ENCODE results near the gene PTBP3. TPM values are rescaled to one million over a fixed set of nuclear protein-coding genes. Genes with fewer than 3 reads are reported as not detected.

The PTBP3 gene
- total RNA-seq, 1 donor from 2014 or later = 94.0 TPM

- Mint-ChIP-seq H3K36me3 (ENCODE audit: low read depth, unreplicated experiment) (peaks cover 9% of the 10 kb centered on the region), H3K27me3 (ENCODE audit: unreplicated experiment) (no peaks in the 10 kb centered on the region), H3K9me3 (ENCODE audit: unreplicated experiment) (no peaks in the 10 kb centered on the region), H3K27ac (ENCODE audit: unreplicated experiment) (no peak overlapping the region), H3K4me3 (ENCODE audit: unreplicated experiment) (no peak overlapping the region), H3K4me1 (ENCODE audit: unreplicated experiment) (no peaks in the 10 kb centered on the region)
- TF ChIP-seq, protein P1, sequence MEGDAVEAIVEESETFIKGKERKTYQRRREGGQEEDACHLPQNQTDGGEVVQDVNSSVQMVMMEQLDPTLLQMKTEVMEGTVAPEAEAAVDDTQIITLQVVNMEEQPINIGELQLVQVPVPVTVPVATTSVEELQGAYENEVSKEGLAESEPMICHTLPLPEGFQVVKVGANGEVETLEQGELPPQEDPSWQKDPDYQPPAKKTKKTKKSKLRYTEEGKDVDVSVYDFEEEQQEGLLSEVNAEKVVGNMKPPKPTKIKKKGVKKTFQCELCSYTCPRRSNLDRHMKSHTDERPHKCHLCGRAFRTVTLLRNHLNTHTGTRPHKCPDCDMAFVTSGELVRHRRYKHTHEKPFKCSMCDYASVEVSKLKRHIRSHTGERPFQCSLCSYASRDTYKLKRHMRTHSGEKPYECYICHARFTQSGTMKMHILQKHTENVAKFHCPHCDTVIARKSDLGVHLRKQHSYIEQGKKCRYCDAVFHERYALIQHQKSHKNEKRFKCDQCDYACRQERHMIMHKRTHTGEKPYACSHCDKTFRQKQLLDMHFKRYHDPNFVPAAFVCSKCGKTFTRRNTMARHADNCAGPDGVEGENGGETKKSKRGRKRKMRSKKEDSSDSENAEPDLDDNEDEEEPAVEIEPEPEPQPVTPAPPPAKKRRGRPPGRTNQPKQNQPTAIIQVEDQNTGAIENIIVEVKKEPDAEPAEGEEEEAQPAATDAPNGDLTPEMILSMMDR (IDR thresholded peaks at IDR 0.05; ENCODE audit: unreplicated experiment) = no peak
- no peak for DNase-seq (ENCODE audit: low spot score)
These were observed 114.5 kb downstream of the PTBP3 start for GRCh38 chr9:112218908-112219307.

- Mint-ChIP-seq H3K27ac (ENCODE audit: unreplicated experiment) (no peak overlapping the region), H3K9me3 (ENCODE audit: unreplicated experiment) (no peaks in the 10 kb centered on the region), H3K4me3 (ENCODE audit: unreplicated experiment) (no peak overlapping the region), H3K4me1 (ENCODE audit: unreplicated experiment) (no peaks in the 10 kb centered on the region), H3K27me3 (ENCODE audit: unreplicated experiment) (no peaks in the 10 kb centered on the region), H3K36me3 (ENCODE audit: low read depth, unreplicated experiment) (peaks cover 37% of the 10 kb centered on the region)
- TF ChIP-seq, protein P1 (IDR thresholded peaks at IDR 0.05; ENCODE audit: unreplicated experiment) = no peak
- DNase-seq (ENCODE audit: low spot score) = no peak
These were observed 120.5 kb downstream of the PTBP3 start for GRCh38 chr9:112212926-112213325.

- TF ChIP-seq, protein P1 (IDR thresholded peaks at IDR 0.05; ENCODE audit: unreplicated experiment) = no peak
- Mint-ChIP-seq H3K4me3 (ENCODE audit: unreplicated experiment) (no peak overlapping the region), H3K27me3 (ENCODE audit: unreplicated experiment) (no peaks in the 10 kb centered on the region), H3K9me3 (ENCODE audit: unreplicated experiment) (no peaks in the 10 kb centered on the region), H3K27ac (ENCODE audit: unreplicated experiment) (no peak overlapping the region), H3K4me1 (ENCODE audit: unreplicated experiment) (no peaks in the 10 kb centered on the region), H3K36me3 (ENCODE audit: low read depth, unreplicated experiment) (peaks cover 42% of the 10 kb centered on the region)
- no peak for DNase-seq (ENCODE audit: low spot score)
These were observed 126.0 kb downstream of the PTBP3 start for GRCh38 chr9:112207451-112207850.

DNA sequence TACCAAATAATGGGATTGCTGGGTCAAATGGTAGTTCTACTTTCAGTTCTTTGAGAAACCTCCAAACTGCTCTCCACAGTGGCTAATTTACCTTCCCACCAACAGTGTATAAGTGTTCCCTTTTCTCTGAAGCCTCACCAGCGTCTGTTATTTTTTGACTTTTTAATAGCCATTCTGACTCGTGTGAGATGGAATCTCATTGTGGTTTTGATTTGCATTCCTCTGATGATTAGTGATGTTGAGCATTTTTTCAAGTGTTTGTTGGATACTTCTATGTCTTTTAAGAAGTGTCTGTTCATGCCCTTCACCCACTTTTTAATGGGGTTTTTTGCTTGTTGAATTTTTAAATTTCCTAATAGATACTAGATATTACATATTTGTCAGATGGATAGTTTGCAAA lies 129.9 kb downstream of the PTBP3 start:
- no peaks in the 10 kb centered on the region for H3K9me3 Mint-ChIP-seq (ENCODE audit: unreplicated experiment)
- H3K27me3 Mint-ChIP-seq (ENCODE audit: unreplicated experiment) = peaks cover 3% of the 10 kb centered on the region
- H3K4me3 Mint-ChIP-seq (ENCODE audit: unreplicated experiment) = no peak overlapping the region
- H3K4me1 Mint-ChIP-seq (ENCODE audit: unreplicated experiment) = no peaks in the 10 kb centered on the region
- no peak overlapping the region for H3K27ac Mint-ChIP-seq (ENCODE audit: unreplicated experiment)
- no peak for DNase-seq (ENCODE audit: low spot score)
- TF ChIP-seq, protein P1 (IDR thresholded peaks at IDR 0.05; ENCODE audit: unreplicated experiment) = no peak
- peaks cover 15% of the 10 kb centered on the region for H3K36me3 Mint-ChIP-seq (ENCODE audit: low read depth, unreplicated experiment)

GRCh38 chr9:112200711-112201110 lies 132.7 kb downstream of the PTBP3 start:
- Mint-ChIP-seq H3K4me3 (ENCODE audit: unreplicated experiment) (no peak overlapping the region), H3K36me3 (ENCODE audit: low read depth, unreplicated experiment) (peaks cover 4% of the 10 kb centered on the region), H3K4me1 (ENCODE audit: unreplicated experiment) (no peaks in the 10 kb centered on the region), H3K27ac (ENCODE audit: unreplicated experiment) (no peak overlapping the region), H3K9me3 (ENCODE audit: unreplicated experiment) (no peaks in the 10 kb centered on the region), H3K27me3 (ENCODE audit: unreplicated experiment) (peaks cover 3% of the 10 kb centered on the region)
- TF ChIP-seq, protein P1 (IDR thresholded peaks at IDR 0.05; ENCODE audit: unreplicated experiment) = no peak
- DNase-seq (ENCODE audit: low spot score) = no peak

All from endothelial cell (in vitro differentiated cells).